Heart left ventricle (tissue), 13 donors: Measurements from ENCODE around the gene RBMS2.
"Not testable (repeated sequence)": the region's sequence is repeated elsewhere in the genome, so short reads cannot be mapped to it uniquely, and the experiment has no call there.

ENCODE experiments used
- POLR2A ChIP-seq, 2 donors: fragments of 450-650 bp; IDR thresholded peaks; one replicate each; pipeline ENCODE4 v1.6.1; 2017; ENCODE audit warnings: antibody characterized with exemption in 2 of 2, mild to moderate bottlenecking in 2 of 2, moderate library complexity in 2 of 2
- TF ChIP-seq, protein P1 (sequence below), 12 donors: fragments of 200-600 bp; sonication (generic) in 4 of 12; IDR thresholded peaks; one replicate each; pipeline versions ENCODE4 v1.5.0 to v1.8.0; 2018 to 2022; ENCODE audit warnings: antibody characterized with exemption in 12 of 12, mild to moderate bottlenecking in 5 of 12
- donor health status: ischemic (EF 13 %, LVEDD 7.1; RV severe dilation, severe dysfunction).
- donor health status: DM: no; HTN: yes; CAD: no.
- donor health status: DM: no; HTN: no; CAD: no.
- donor health status: ischemic (EF 25% LVEDD 6.9; RV normal size, moderate dysfunction).
- donor health status: ischemic (EF 25% LVEDD 5.7; RV mildly dilated, moderate dysfunction).
- donor health status: ischemic (EF 35%, LVEDD 5.7; RV mildly dilated, moderate dysfunction).
- donor health status: nonischemic (EF 11% LVEDD 7.7; RV severe dilation, severe dysfunction).
- donor health status: DM: yes; HTN: yes; CAD: no.
- donor health status: PGD.
- donor health status: ischemic (EF 29% LVEDD 5.4; RV normal size, mild dysfunction).
- donor health status: nonischemic (EF 23%, LVEDD 6.1; RV moderate dilation, normal function).

- TF ChIP-seq, protein P1, sequence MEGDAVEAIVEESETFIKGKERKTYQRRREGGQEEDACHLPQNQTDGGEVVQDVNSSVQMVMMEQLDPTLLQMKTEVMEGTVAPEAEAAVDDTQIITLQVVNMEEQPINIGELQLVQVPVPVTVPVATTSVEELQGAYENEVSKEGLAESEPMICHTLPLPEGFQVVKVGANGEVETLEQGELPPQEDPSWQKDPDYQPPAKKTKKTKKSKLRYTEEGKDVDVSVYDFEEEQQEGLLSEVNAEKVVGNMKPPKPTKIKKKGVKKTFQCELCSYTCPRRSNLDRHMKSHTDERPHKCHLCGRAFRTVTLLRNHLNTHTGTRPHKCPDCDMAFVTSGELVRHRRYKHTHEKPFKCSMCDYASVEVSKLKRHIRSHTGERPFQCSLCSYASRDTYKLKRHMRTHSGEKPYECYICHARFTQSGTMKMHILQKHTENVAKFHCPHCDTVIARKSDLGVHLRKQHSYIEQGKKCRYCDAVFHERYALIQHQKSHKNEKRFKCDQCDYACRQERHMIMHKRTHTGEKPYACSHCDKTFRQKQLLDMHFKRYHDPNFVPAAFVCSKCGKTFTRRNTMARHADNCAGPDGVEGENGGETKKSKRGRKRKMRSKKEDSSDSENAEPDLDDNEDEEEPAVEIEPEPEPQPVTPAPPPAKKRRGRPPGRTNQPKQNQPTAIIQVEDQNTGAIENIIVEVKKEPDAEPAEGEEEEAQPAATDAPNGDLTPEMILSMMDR (IDR thresholded peaks at IDR 0.05): not testable (repeated sequence)
- not testable (repeated sequence) for TF ChIP-seq POLR2A (IDR thresholded peaks at IDR 0.05)
These were observed 23.3 kb upstream of the RBMS2 start for GRCh38 chr12:56498126-56498902.
